CD14-positive monocyte (primary cell): ENCODE measurements around the gene CHCHD6. TPM values are rescaled to one million over a fixed set of nuclear protein-coding genes. Genes with fewer than 3 reads are reported as not detected.

ENCODE experiments used
- DNase-seq, 3 donors: peaks; one replicate each; pipeline ENCODE4 v3.0.0-alpha.2; 2011 to 2022
- H2AFZ ChIP-seq: 2 replicates; pipeline ENCODE4 v1.6.0; 2012; ENCODE audit warnings: mild to moderate bottlenecking, low read depth, low read length, inconsistent platforms; ENCODE audit not compliant: insufficient read depth, poor library complexity, severe bottlenecking
- H3K27ac ChIP-seq, 2 donors: 1 replicate in 1 of 2; 2 replicates in 1 of 2; pipeline ENCODE4 v1.5.1; 2012 to 2013; ENCODE audit warnings: low read length in 2 of 2, control low read depth in 1 of 2, inconsistent platforms in 1 of 2, low read depth in 1 of 2, mild to moderate bottlenecking in 1 of 2
- H3K27me3 ChIP-seq, 2 donors: one replicate each; pipeline versions ENCODE4 v1.6.0 to v1.6.1; 2011 to 2013; ENCODE audit warnings: low read length in 2 of 2; ENCODE audit not compliant: control insufficient read depth in 2 of 2, insufficient read depth in 2 of 2
- H3K36me3 ChIP-seq, 2 donors: replicated peaks in 1 of 2; 1 replicate in 1 of 2; 2 replicates in 1 of 2; pipeline versions ENCODE4 v1.5.1 to v1.6.1; 2012 to 2013; ENCODE audit warnings: low read length in 2 of 2, control low read depth in 1 of 2, inconsistent platforms in 1 of 2, mild to moderate bottlenecking in 1 of 2; ENCODE audit not compliant: insufficient read depth in 2 of 2, control insufficient read depth in 1 of 2
- H3K4me1 ChIP-seq, 2 donors: 1 replicate in 1 of 2; 2 replicates in 1 of 2; pipeline versions ENCODE4 v1.5.1 to v1.6.1; 2012 to 2013; ENCODE audit warnings: low read length in 2 of 2, control low read depth in 1 of 2, inconsistent platforms in 1 of 2, mild to moderate bottlenecking in 1 of 2, moderate library complexity in 1 of 2; ENCODE audit not compliant: insufficient read depth in 2 of 2, control insufficient read depth in 1 of 2
- H3K4me2 ChIP-seq: replicated peaks from 2 replicates; pipeline ENCODE3; 2012; ENCODE audit warnings: low read length, moderate library complexity, mild to moderate bottlenecking; ENCODE audit not compliant: poor library complexity, severe bottlenecking; ENCODE audit errors: extremely low read depth
- H3K4me3 ChIP-seq, 3 experiments: fragments of 200-600 bp in 1 of 3; sonication (generic) in 1 of 3; replicated peaks in 1 of 3; 1 replicate in 2 of 3; 2 replicates in 1 of 3; pipeline ENCODE4 v1.5.1; 2011 to 2013; ENCODE audit warnings: low read length in 3 of 3, mild to moderate bottlenecking in 3 of 3, control low read depth in 2 of 3, low read depth in 2 of 3, inconsistent platforms in 1 of 3, moderate library complexity in 1 of 3
- H3K79me2 ChIP-seq: 2 replicates; pipeline ENCODE4 v1.6.0; 2012; ENCODE audit warnings: mild to moderate bottlenecking, control low read depth, inconsistent platforms, low read length, moderate library complexity; ENCODE audit not compliant: insufficient read depth
- H3K9ac ChIP-seq: 2 replicates; pipeline ENCODE4 v1.6.0; 2017; ENCODE audit warnings: low read length, mild to moderate bottlenecking; ENCODE audit not compliant: insufficient read depth, poor library complexity, severe bottlenecking
- H3K9me3 ChIP-seq, 2 donors: replicated peaks in 1 of 2; 1 replicate in 1 of 2; 2 replicates in 1 of 2; pipeline versions ENCODE4 v1.5.1 to v1.6.1; 2012 to 2013; ENCODE audit warnings: low read length in 2 of 2, control low read depth in 1 of 2; ENCODE audit not compliant: control insufficient read depth in 1 of 2, insufficient read depth in 1 of 2
- H4K20me1 ChIP-seq: 2 replicates; pipeline ENCODE4 v1.6.0; 2012; ENCODE audit warnings: mild to moderate bottlenecking, low read length, control low read depth, moderate library complexity; ENCODE audit not compliant: insufficient read depth
- H3K27ac Mint-ChIP-seq, 7 donors: one replicate each; pipeline ENCODE4 v1.8.0; 2020; ENCODE audit warnings: mild to moderate bottlenecking in 7 of 7, mixed read lengths in 7 of 7, moderate library complexity in 6 of 7, inconsistent platforms in 2 of 7
- H3K27me3 Mint-ChIP-seq, 3 donors: one replicate each; pipeline ENCODE4 v1.8.0; 2021 to 2022; ENCODE audit warnings: low read depth in 3 of 3, mild to moderate bottlenecking in 3 of 3, mixed read lengths in 3 of 3, moderate library complexity in 3 of 3, inconsistent platforms in 1 of 3
- H3K36me3 Mint-ChIP-seq, 2 donors: one replicate each; pipeline ENCODE4 v1.8.0; 2020; ENCODE audit warnings: mixed read lengths in 2 of 2, inconsistent platforms in 1 of 2, mild to moderate bottlenecking in 1 of 2
- H3K4me1 Mint-ChIP-seq: one replicate; pipeline ENCODE4 v1.8.0; 2020; ENCODE audit warnings: mild to moderate bottlenecking, mixed read lengths
- H3K4me3 Mint-ChIP-seq, 2 donors: one replicate each; pipeline ENCODE4 v1.8.0; 2020; ENCODE audit warnings: mild to moderate bottlenecking in 2 of 2, mixed read lengths in 2 of 2, moderate library complexity in 1 of 2
- H3K9me3 Mint-ChIP-seq, 7 donors: one replicate each; pipeline ENCODE4 v1.8.0; 2020 to 2022; ENCODE audit warnings: mixed read lengths in 7 of 7, mild to moderate bottlenecking in 6 of 7, moderate library complexity in 6 of 7, inconsistent platforms in 2 of 7
- CTCF ChIP-seq: fragments of 200-600 bp; IDR thresholded peaks from one replicate; pipeline ENCODE4 v1.8.0; 2022; ENCODE audit warnings: antibody characterized with exemption, mild to moderate bottlenecking
- WGBS: methylation state at CpG from one replicate; pipeline ENCODE4 v1.1.5; 2013; ENCODE audit warnings: missing lambda C conversion rate; ENCODE audit not compliant: insufficient coverage; 5-methylcytosine and 5-hydroxymethylcytosine counted together
- intact Hi-C, 2 donors: fragments of 100-400 bp; cut with micrococcal nuclease; formaldehyde crosslinking; loops; one replicate each; pipeline versions ENCODE4 v1.15.0 to v1.15.1; 2023
- polyA plus RNA-seq, 3 donors: library from polyadenylated mRNA; depleted of rRNA in 1 of 3; unstranded in 2 of 3; stranded (reverse) in 1 of 3; fragments of 300-500 nt in 2 of 3; fragments of >200 nt in 1 of 3; fragmentation: Illumina TruSeq in 2 of 3; gene quantifications; 1 replicate in 2 of 3; 2 replicates in 1 of 3; pipeline ENCODE4 v1.2.3, GENCODE V29; 2012 to 2021

CHCHD6 gene
- polyA plus RNA-seq, 3 donors = 1.1 to 1.8 (median 1.8) TPM

DNA sequence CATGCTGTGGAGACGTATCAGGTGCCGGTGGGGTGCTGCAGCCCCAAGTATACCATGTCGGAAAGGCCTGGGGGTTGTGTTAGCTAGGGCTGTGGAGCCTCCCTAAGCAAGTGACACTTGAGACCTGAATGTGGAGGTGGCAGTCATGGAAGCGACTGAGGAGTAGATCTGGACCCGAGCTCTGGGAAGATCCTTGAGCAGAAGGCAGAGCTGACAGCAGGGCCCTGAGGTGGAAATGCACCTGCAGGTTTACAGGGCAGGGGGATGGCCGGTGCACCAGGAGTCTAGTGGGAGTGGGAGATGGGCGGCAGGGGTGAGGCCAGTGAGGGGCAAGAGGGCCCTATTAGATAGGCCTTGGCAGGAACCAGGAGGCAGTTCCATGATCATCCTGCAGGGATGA, 187.1 kb downstream of the CHCHD6 start:
- DNase-seq = no peak
- intact Hi-C loops = no loop called here
- H3K27me3 Mint-ChIP-seq = peaks cover 40 to 73% (median 57%) of the 10 kb centered on the region in 3 donors
- H3K27ac Mint-ChIP-seq = no peak overlapping the region
- no peak for TF ChIP-seq CTCF
- Histone ChIP-seq H3K27ac (no peak overlapping the region), H3K4me2 (no peak overlapping the region), H3K27me3 (peaks cover 15 to 60% of the 10 kb centered on the region in 2 donors), H4K20me1 (no peaks in the 10 kb centered on the region), H3K4me1 (no peaks in the 10 kb centered on the region), H3K9me3 (no peaks in the 10 kb centered on the region), H3K79me2 (no peaks in the 10 kb centered on the region), H3K9ac (no peak overlapping the region), H3K4me3 (no peak overlapping the region), H2AFZ (no peak overlapping the region), H3K36me3 (no peaks in the 10 kb centered on the region)
- 100% methylated on average over 7 of the region's 7 CpGs for WGBS
- no peaks in the 10 kb centered on the region for H3K9me3 Mint-ChIP-seq
- H3K4me1 Mint-ChIP-seq = no peaks in the 10 kb centered on the region
- H3K36me3 Mint-ChIP-seq = peaks cover 0 to 2% of the 10 kb centered on the region in 2 donors
- H3K4me3 Mint-ChIP-seq = peak overlapping the region in 1 of 2 donors; percentile 35

- Mint-ChIP-seq H3K27me3 (peaks cover 46 to 67% (median 50%) of the 10 kb centered on the region in 3 donors), H3K36me3 (peaks cover 0 to 2% of the 10 kb centered on the region in 2 donors), H3K9me3 (no peaks in the 10 kb centered on the region), H3K27ac (no peak overlapping the region), H3K4me1 (no peaks in the 10 kb centered on the region), H3K4me3 (peak overlapping the region in 1 of 2 donors; percentile 35)
- intact Hi-C loops = no loop called here
- WGBS = 99% methylated on average over 10 of the region's 10 CpGs
- Histone ChIP-seq H3K9ac (no peak overlapping the region), H3K27ac (no peak overlapping the region), H3K4me1 (no peaks in the 10 kb centered on the region), H4K20me1 (no peaks in the 10 kb centered on the region), H2AFZ (no peak overlapping the region), H3K27me3 (peaks cover 22 to 66% of the 10 kb centered on the region in 2 donors), H3K9me3 (no peaks in the 10 kb centered on the region), H3K79me2 (no peaks in the 10 kb centered on the region), H3K4me3 (no peak overlapping the region), H3K36me3 (no peaks in the 10 kb centered on the region), H3K4me2 (no peak overlapping the region)
- DNase-seq = no peak
- TF ChIP-seq CTCF = no peak
Measured at GRCh38 chr3:126891791-126892190, 187.8 kb downstream of the CHCHD6 start.
